ENCODE data around the gene NPM1. TPM values are rescaled to one million over a fixed set of nuclear protein-coding genes. Genes with fewer than 3 reads are reported as not detected.

Gene NPM1
- total and polyA plus RNA-seq, 2 of the 13 experiments (the other 11 are each of a cell fraction or from before 2014, with no cell fraction given), result 2,047 to 3,353 TPM

DNA sequence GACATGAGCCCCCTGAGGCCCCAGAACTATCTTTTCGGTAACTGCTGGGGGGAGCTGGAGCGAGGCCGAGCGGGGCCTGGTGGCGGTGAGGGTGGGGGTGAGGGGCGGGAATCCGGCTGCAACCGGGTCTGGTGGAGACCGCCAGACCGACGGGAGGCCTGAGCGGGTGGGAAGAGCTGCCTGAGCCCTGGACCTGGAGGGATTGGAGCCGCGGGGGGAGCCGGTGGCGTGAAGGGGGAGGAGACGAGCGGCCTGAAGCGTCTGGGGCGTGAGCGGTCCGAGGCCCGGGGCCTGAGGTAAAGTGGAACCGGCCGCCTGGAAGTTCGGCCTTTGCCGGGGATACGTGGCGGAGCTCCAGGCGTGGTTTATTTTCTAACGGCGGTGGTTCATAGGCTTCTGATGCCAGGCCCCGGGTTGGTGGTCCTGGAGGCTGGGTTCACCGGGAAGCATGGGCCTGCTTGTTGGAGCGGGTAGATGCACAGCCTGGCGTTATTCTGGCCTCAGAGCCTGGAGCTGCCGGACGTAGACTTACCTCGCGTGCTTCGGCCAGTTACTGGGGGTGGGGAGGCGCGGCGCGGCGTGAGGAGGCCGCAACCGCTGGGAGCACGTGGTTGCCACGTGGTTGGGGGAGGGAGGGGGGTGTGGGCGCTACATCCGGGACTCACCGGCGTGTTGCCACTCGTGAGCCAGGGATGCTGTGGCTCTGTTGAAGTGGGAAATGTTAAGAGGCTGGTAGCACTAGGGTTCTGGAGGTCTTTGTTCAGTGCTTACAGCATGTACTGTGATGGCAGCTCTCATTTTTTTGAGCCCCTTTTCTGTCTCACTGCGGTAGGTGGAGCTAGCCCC, 544 bp downstream of the NPM1 start (continued):
- TF ChIP-seq PHF21A (CRISPR knock-in tag; IDR thresholded peaks at IDR 0.05) (no peak), ZNF720 (CRISPR knock-in tag; IDR thresholded peaks at IDR 0.05) (no peak), RBAK (CRISPR knock-in tag; IDR thresholded peaks at IDR 0.05) (no peak), ZNF3 (CRISPR knock-in tag; IDR thresholded peaks at IDR 0.05) (0 out of 2 replicates have a peak, but pooled peaks have one; percentile 15), SMARCE1 (IDR thresholded peaks at IDR 0.05; ENCODE audit: borderline replicate concordance) (no peak), EP300 (IDR thresholded peaks at IDR 0.05; ENCODE audit: low read depth in 2 of 2, low read length in 2 of 2) (0 out of 4 replicates have a peak, but pooled peaks of 1 of the 2 experiments have one; percentile 18), EP300 (CRISPR knock-in tag; IDR thresholded peaks at IDR 0.05; ENCODE audit: borderline replicate concordance) (peak; percentile 58; the same call in 1 of the 2 replicates), RNF2 (conservative IDR thresholded peaks at IDR 0.05; ENCODE audit: low read depth) (peak; percentile 91), ZNF143 (CRISPR knock-in tag; IDR thresholded peaks at IDR 0.05) (no peak), ZNF329 (CRISPR knock-in tag; IDR thresholded peaks at IDR 0.05; ENCODE audit: low read depth) (peak; percentile 86), ZBTB8A (CRISPR knock-in tag; IDR thresholded peaks at IDR 0.05; ENCODE audit: borderline replicate concordance, low read depth) (0 out of 2 replicates have a peak, but pooled peaks have one; percentile 30)
- TF ChIP-seq, protein P1, sequence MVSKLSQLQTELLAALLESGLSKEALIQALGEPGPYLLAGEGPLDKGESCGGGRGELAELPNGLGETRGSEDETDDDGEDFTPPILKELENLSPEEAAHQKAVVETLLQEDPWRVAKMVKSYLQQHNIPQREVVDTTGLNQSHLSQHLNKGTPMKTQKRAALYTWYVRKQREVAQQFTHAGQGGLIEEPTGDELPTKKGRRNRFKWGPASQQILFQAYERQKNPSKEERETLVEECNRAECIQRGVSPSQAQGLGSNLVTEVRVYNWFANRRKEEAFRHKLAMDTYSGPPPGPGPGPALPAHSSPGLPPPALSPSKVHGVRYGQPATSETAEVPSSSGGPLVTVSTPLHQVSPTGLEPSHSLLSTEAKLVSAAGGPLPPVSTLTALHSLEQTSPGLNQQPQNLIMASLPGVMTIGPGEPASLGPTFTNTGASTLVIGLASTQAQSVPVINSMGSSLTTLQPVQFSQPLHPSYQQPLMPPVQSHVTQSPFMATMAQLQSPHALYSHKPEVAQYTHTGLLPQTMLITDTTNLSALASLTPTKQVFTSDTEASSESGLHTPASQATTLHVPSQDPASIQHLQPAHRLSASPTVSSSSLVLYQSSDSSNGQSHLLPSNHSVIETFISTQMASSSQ (IDR thresholded peaks at IDR 0.05; ENCODE audit: low read depth), result no peak
- TF ChIP-seq, protein P1 (CRISPR knock-in tag; IDR thresholded peaks at IDR 0.05; ENCODE audit: borderline replicate concordance), result peak; percentile 39; the same call in 1 of the 2 replicates
- TF ChIP-seq, protein P2, sequence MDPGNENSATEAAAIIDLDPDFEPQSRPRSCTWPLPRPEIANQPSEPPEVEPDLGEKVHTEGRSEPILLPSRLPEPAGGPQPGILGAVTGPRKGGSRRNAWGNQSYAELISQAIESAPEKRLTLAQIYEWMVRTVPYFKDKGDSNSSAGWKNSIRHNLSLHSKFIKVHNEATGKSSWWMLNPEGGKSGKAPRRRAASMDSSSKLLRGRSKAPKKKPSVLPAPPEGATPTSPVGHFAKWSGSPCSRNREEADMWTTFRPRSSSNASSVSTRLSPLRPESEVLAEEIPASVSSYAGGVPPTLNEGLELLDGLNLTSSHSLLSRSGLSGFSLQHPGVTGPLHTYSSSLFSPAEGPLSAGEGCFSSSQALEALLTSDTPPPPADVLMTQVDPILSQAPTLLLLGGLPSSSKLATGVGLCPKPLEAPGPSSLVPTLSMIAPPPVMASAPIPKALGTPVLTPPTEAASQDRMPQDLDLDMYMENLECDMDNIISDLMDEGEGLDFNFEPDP (CRISPR knock-in tag; conservative IDR thresholded peaks at IDR 0.05), result 0 out of 2 replicates have a peak, but pooled peaks have one; percentile 12
- TF ChIP-seq, protein P3, sequence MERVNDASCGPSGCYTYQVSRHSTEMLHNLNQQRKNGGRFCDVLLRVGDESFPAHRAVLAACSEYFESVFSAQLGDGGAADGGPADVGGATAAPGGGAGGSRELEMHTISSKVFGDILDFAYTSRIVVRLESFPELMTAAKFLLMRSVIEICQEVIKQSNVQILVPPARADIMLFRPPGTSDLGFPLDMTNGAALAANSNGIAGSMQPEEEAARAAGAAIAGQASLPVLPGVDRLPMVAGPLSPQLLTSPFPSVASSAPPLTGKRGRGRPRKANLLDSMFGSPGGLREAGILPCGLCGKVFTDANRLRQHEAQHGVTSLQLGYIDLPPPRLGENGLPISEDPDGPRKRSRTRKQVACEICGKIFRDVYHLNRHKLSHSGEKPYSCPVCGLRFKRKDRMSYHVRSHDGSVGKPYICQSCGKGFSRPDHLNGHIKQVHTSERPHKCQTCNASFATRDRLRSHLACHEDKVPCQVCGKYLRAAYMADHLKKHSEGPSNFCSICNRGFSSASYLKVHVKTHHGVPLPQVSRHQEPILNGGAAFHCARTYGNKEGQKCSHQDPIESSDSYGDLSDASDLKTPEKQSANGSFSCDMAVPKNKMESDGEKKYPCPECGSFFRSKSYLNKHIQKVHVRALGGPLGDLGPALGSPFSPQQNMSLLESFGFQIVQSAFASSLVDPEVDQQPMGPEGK (CRISPR knock-in tag; IDR thresholded peaks at IDR 0.05), result peak; percentile 76
- TF ChIP-seq, protein P4, sequence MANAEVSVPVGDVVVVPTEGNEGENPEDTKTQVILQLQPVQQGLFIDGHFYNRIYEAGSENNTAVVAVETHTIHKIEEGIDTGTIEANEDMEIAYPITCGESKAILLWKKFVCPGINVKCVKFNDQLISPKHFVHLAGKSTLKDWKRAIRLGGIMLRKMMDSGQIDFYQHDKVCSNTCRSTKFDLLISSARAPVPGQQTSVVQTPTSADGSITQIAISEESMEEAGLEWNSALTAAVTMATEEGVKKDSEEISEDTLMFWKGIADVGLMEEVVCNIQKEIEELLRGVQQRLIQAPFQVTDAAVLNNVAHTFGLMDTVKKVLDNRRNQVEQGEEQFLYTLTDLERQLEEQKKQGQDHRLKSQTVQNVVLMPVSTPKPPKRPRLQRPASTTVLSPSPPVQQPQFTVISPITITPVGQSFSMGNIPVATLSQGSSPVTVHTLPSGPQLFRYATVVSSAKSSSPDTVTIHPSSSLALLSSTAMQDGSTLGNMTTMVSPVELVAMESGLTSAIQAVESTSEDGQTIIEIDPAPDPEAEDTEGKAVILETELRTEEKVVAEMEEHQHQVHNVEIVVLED (CRISPR knock-in tag; IDR thresholded peaks at IDR 0.05; ENCODE audit: borderline replicate concordance), result peak; percentile 36; the same call in 1 of the 2 replicates

Measured in HepG2 (cell line).